CD4-positive, alpha-beta memory T cell (primary cell): ENCODE results near the gene PAPSS2. TPM values are rescaled to one million over a fixed set of nuclear protein-coding genes. Genes with fewer than 3 reads are reported as not detected.
"Not testable (repeated sequence)": the region's sequence is repeated elsewhere in the genome, so short reads cannot be mapped to it uniquely, and the experiment has no call there.

Experiments used
- CTCF ChIA-PET: fragments of 350-600 bp; sonication (Branson Sonifier 250); formaldehyde crosslinking; loops from one replicate; lab custom pipeline; 2021; ENCODE audit warnings: inconsistent platforms; ENCODE audit not compliant: partially characterized antibody; lab: Charles Lee
- POLR2A ChIA-PET: fragments of 350-600 bp; sonication (Branson Sonifier 250); formaldehyde crosslinking; loops from one replicate; lab custom pipeline; 2021; ENCODE audit not compliant: partially characterized antibody; lab: Charles Lee
- DNase-seq, 5 donors: peaks; one replicate each; pipeline versions ENCODE4 v3.0.0 to v3.0.0-alpha.2; 2020 to 2022; ENCODE audit warnings: mixed read lengths in 1 of 5
- H3K27ac ChIP-seq: one replicate; pipeline ENCODE4 v1.7.0; 2013; ENCODE audit warnings: low read depth, low read length
- H3K27me3 ChIP-seq: 2 replicates; pipeline ENCODE4 v1.7.0; 2013; ENCODE audit warnings: mild to moderate bottlenecking, low read length, moderate library complexity; ENCODE audit not compliant: insufficient read depth
- H3K36me3 ChIP-seq: 2 replicates; pipeline ENCODE4 v1.7.0; 2013; ENCODE audit warnings: mild to moderate bottlenecking, low read length, moderate library complexity; ENCODE audit not compliant: insufficient read depth
- H3K4me1 ChIP-seq: 2 replicates; pipeline ENCODE4 v1.7.0; 2013; ENCODE audit warnings: mild to moderate bottlenecking, low read length, moderate library complexity; ENCODE audit not compliant: insufficient read depth
- H3K4me3 ChIP-seq, 2 donors: one replicate each; pipeline ENCODE4 v1.7.0; 2013; ENCODE audit warnings: low read length in 2 of 2, mild to moderate bottlenecking in 1 of 2
- H3K9me3 ChIP-seq, 2 donors: one replicate each; pipeline ENCODE4 v1.7.0; 2013; ENCODE audit warnings: low read length in 2 of 2, control low read depth in 1 of 2; ENCODE audit not compliant: control insufficient read depth in 1 of 2
- H3K27ac Mint-ChIP-seq, 7 donors: one replicate each; pipeline ENCODE4 v1.8.0; 2020 to 2021; ENCODE audit warnings: mixed read lengths in 7 of 7, mild to moderate bottlenecking in 6 of 7, inconsistent platforms in 3 of 7, moderate library complexity in 3 of 7
- H3K27me3 Mint-ChIP-seq, 2 donors: one replicate each; pipeline ENCODE4 v1.8.0; 2020 to 2021; ENCODE audit warnings: mixed read lengths in 2 of 2
- H3K36me3 Mint-ChIP-seq, 2 donors: one replicate each; pipeline ENCODE4 v1.8.0; 2020 to 2021; ENCODE audit warnings: mixed read lengths in 2 of 2, inconsistent platforms in 1 of 2, mild to moderate bottlenecking in 1 of 2
- H3K4me1 Mint-ChIP-seq, 4 donors: one replicate each; pipeline ENCODE4 v1.8.0; 2020 to 2021; ENCODE audit warnings: mixed read lengths in 4 of 4, mild to moderate bottlenecking in 1 of 4
- H3K4me3 Mint-ChIP-seq, 8 donors: one replicate each; pipeline ENCODE4 v1.8.0; 2020 to 2021; ENCODE audit warnings: mixed read lengths in 8 of 8, mild to moderate bottlenecking in 7 of 8, moderate library complexity in 6 of 8, inconsistent platforms in 3 of 8
- H3K9me3 Mint-ChIP-seq, 8 donors: one replicate each; pipeline ENCODE4 v1.8.0; 2020 to 2021; ENCODE audit warnings: mixed read lengths in 8 of 8, mild to moderate bottlenecking in 5 of 8, inconsistent platforms in 3 of 8, moderate library complexity in 1 of 8
- intact Hi-C: fragments of 100-400 bp; cut with micrococcal nuclease; formaldehyde crosslinking; loops from one replicate; pipeline ENCODE4 v1.15.1; 2023
- polyA plus RNA-seq, 2 donors: library from polyadenylated mRNA; unstranded; fragments of 300-500 nt; fragmentation: Illumina TruSeq; gene quantifications; one replicate each; pipeline ENCODE4 v1.2.3, GENCODE V29; 2021
- total RNA-seq, 2 experiments: library from RNA; stranded (reverse); gene quantifications; one replicate each; pipeline ENCODE4 v1.2.3, GENCODE V29; 2021

PAPSS2 gene
- total and polyA plus RNA-seq, 4 experiments from 2014 or later = 0.15 to 0.73 (median 0.31) TPM

- Mint-ChIP-seq H3K27ac (no peak overlapping the region), H3K4me3 (no peak overlapping the region), H3K4me1 (no peaks in the 10 kb centered on the region), H3K36me3 (no peaks in the 10 kb centered on the region), H3K9me3 (no peaks in the 10 kb centered on the region), H3K27me3 (peaks cover 9 to 23% of the 10 kb centered on the region in 2 donors)
- no peak for DNase-seq
- no peaks in the 10 kb centered on the region for H3K4me1 ChIP-seq
- POLR2A ChIA-PET = no interaction called here
- no peak overlapping the region for H3K4me3 ChIP-seq
- intact Hi-C loops = no loop called here
- no peaks in the 10 kb centered on the region for H3K27me3 ChIP-seq
- H3K36me3 ChIP-seq = no peaks in the 10 kb centered on the region
- CTCF ChIA-PET = no interaction called here
- no peak overlapping the region for H3K27ac ChIP-seq
- H3K9me3 ChIP-seq = no peaks in the 10 kb centered on the region
These were observed 40.0 kb upstream of the PAPSS2 start for GRCh38 chr10:87619705-87620104.

DNA sequence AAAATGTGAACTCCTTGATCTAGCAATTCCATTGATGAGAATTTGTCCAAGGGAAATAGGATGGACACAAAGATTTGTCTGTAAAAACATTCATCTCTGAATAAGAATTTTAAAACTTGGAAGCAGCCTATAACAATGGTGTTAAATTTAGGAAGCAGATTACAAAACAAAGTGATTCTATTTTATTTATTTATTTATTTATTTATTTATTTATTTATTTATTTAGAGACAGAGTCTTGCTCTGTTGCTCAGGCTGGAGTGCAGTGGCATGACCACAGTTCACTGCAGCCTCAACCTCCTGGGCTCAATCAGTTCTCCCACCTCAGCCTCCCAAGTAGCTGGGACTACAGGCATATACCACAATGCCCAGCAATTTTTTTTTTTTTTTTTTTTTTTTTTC, 38.2 kb upstream of the PAPSS2 start:
- H3K4me3 Mint-ChIP-seq = not testable (repeated sequence)

GRCh38 chr10:87622314-87623004, 37.2 kb upstream of the PAPSS2 start:
- no peaks in the 10 kb centered on the region for H3K27me3 ChIP-seq
- no peaks in the 10 kb centered on the region for H3K9me3 ChIP-seq
- H3K4me3 ChIP-seq = no peak overlapping the region
- intact Hi-C loops = no loop called here
- Mint-ChIP-seq H3K4me1 (no peaks in the 10 kb centered on the region), H3K36me3 (no peaks in the 10 kb centered on the region), H3K4me3 (no peak overlapping the region), H3K27ac (no peak overlapping the region), H3K27me3 (peaks cover 6 to 17% of the 10 kb centered on the region in 2 donors), H3K9me3 (no peaks in the 10 kb centered on the region)
- POLR2A ChIA-PET = no interaction called here
- no peaks in the 10 kb centered on the region for H3K4me1 ChIP-seq
- no peaks in the 10 kb centered on the region for H3K36me3 ChIP-seq
- no peak for DNase-seq
- CTCF ChIA-PET = no interaction called here
- no peak overlapping the region for H3K27ac ChIP-seq

More for the DNA sequence above, 38.2 kb upstream of the PAPSS2 start:
- H3K4me1 ChIP-seq, DNase-seq, intact Hi-C loops, H3K4me3 ChIP-seq, H3K9me3 ChIP-seq, H3K36me3 ChIP-seq, H3K27ac Mint-ChIP-seq, H3K4me1 Mint-ChIP-seq, H3K9me3 Mint-ChIP-seq, H3K27ac ChIP-seq, CTCF ChIA-PET, H3K36me3 Mint-ChIP-seq, H3K27me3 ChIP-seq, POLR2A ChIA-PET: not testable (repeated sequence)
- H3K27me3 Mint-ChIP-seq = peaks cover 9 to 21% of the 10 kb centered on the region in 2 donors

DNA sequence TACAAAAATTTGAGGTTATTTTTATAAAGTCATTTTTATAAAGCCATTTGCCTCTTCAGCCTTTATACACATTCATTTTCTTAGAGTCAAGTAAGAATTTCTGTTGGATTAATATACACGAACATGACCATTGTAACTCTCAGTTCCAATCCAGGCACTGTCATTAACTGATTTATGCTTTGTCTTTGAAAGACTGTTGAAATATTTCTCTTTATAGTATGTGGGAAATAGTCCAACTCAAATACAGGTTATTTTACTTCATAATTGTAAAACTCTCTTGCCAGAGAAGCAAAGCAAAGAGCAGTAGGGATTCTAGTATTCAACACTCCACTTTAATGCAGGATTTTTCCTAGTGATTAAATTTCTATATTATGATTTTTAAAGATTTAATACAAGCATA, 36.5 kb upstream of the PAPSS2 start:
- CTCF ChIA-PET = no interaction called here
- no peaks in the 10 kb centered on the region for H3K9me3 ChIP-seq
- POLR2A ChIA-PET = no interaction called here
- no peak overlapping the region for H3K27ac ChIP-seq
- H3K27me3 Mint-ChIP-seq = peaks cover 3 to 14% of the 10 kb centered on the region in 2 donors
- H3K9me3 Mint-ChIP-seq = no peaks in the 10 kb centered on the region
- no peak overlapping the region for H3K4me3 Mint-ChIP-seq
- no peak overlapping the region for H3K27ac Mint-ChIP-seq
- no peak overlapping the region for H3K4me3 ChIP-seq
- DNase-seq = no peak
- no peaks in the 10 kb centered on the region for H3K27me3 ChIP-seq
- H3K4me1 ChIP-seq = no peaks in the 10 kb centered on the region
- H3K36me3 Mint-ChIP-seq = no peaks in the 10 kb centered on the region
- H3K4me1 Mint-ChIP-seq = no peaks in the 10 kb centered on the region
- no peaks in the 10 kb centered on the region for H3K36me3 ChIP-seq
- intact Hi-C loops = no loop called here

DNA sequence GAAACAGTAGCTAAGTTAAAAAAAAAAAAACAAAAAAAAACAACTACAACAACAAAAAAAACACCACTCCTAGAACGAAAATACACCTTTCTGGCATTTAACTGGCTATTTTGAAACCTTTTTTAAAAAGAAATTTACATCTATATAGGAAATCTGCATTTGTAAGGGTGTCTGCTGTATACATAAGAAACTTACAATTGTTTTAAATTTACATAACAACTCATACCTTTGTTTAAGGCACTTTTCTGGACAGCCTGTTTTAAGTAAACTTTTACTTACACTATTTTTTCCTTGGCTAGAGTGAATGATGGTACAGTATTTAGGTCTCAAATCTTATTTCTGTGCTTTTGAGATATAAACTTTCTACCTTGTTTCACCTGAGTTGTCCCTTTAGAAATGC, 34.0 kb upstream of the PAPSS2 start:
- Mint-ChIP-seq H3K9me3 (no peaks in the 10 kb centered on the region), H3K4me3 (no peak overlapping the region), H3K27ac (no peak overlapping the region), H3K4me1 (no peaks in the 10 kb centered on the region), H3K27me3 (peaks cover 0 to 14% of the 10 kb centered on the region in 2 donors), H3K36me3 (no peaks in the 10 kb centered on the region)
- Histone ChIP-seq H3K9me3 (no peaks in the 10 kb centered on the region), H3K27me3 (no peaks in the 10 kb centered on the region), H3K36me3 (no peaks in the 10 kb centered on the region), H3K4me1 (no peaks in the 10 kb centered on the region), H3K4me3 (no peak overlapping the region), H3K27ac (no peak overlapping the region)
- ChIA-PET POLR2A (no interaction called here), CTCF (no interaction called here)
- DNase-seq = no peak
- intact Hi-C loops = no loop called here

GRCh38 chr10:87626422-87626892, 33.2 kb upstream of the PAPSS2 start:
- ChIA-PET POLR2A (no interaction called here), CTCF (no interaction called here)
- Mint-ChIP-seq H3K36me3 (peaks cover 0 to 3% of the 10 kb centered on the region in 2 donors), H3K27me3 (peaks cover 0 to 9% of the 10 kb centered on the region in 2 donors), H3K4me3 (no peak overlapping the region), H3K27ac (no peak overlapping the region), H3K9me3 (no peaks in the 10 kb centered on the region), H3K4me1 (no peaks in the 10 kb centered on the region)
- no peak for DNase-seq
- Histone ChIP-seq H3K4me1 (no peaks in the 10 kb centered on the region), H3K36me3 (no peaks in the 10 kb centered on the region), H3K9me3 (no peaks in the 10 kb centered on the region), H3K4me3 (no peak overlapping the region), H3K27me3 (no peaks in the 10 kb centered on the region), H3K27ac (no peak overlapping the region)
- intact Hi-C loops = no loop called here

- Mint-ChIP-seq H3K9me3 (peaks cover 0 to 6% (median 3%) of the 10 kb centered on the region in 8 donors), H3K27me3 (peaks cover 0 to 3% of the 10 kb centered on the region in 2 donors), H3K4me1 (no peaks in the 10 kb centered on the region), H3K4me3 (no peak overlapping the region), H3K36me3 (peaks cover 0 to 3% of the 10 kb centered on the region in 2 donors), H3K27ac (no peak overlapping the region)
- POLR2A ChIA-PET = no interaction called here
- H3K9me3 ChIP-seq = no peaks in the 10 kb centered on the region
- DNase-seq = no peak
- no peaks in the 10 kb centered on the region for H3K4me1 ChIP-seq
- CTCF ChIA-PET = no interaction called here
- no peak overlapping the region for H3K4me3 ChIP-seq
- no peaks in the 10 kb centered on the region for H3K27me3 ChIP-seq
- H3K36me3 ChIP-seq = no peaks in the 10 kb centered on the region
- H3K27ac ChIP-seq = no peak overlapping the region
- intact Hi-C loops = no loop called here
These were observed 29.5 kb upstream of the PAPSS2 start for GRCh38 chr10:87630171-87630570.
